Astrocyte (in vitro differentiated cells and primary cell): ENCODE results near the gene API5. TPM values are rescaled to one million over a fixed set of nuclear protein-coding genes. Genes with fewer than 3 reads are reported as not detected.
A peak's percentile ranks its signal among the peaks of the same experiment; 100 is the strongest.

Experiments used
- DNase-seq: peaks from one replicate; pipeline ENCODE4 v3.0.0-alpha.2; 2010; ENCODE audit warnings: low read depth
- FAIRE-seq: peaks from 2 replicates; lab custom pipeline; 2011; peaks lifted over from hg19 to GRCh38; lab: Jason Lieb, UNC
- H2AFZ ChIP-seq: 2 replicates; pipeline ENCODE4 v1.6.0; 2012; ENCODE audit warnings: low read depth, low read length, inconsistent platforms
- H3K27ac ChIP-seq: 2 replicates; pipeline ENCODE4 v1.5.1; 2011; ENCODE audit warnings: low read depth, low read length, inconsistent platforms
- H3K27me3 ChIP-seq: 2 replicates; pipeline ENCODE4 v1.6.0; 2011; ENCODE audit warnings: low read length, inconsistent platforms; ENCODE audit not compliant: insufficient read depth
- H3K36me3 ChIP-seq: 2 replicates; pipeline ENCODE4 v1.5.1; 2011; ENCODE audit warnings: low read length, inconsistent platforms; ENCODE audit not compliant: insufficient read depth
- H3K4me1 ChIP-seq: 2 replicates; pipeline ENCODE4 v1.5.1; 2011; ENCODE audit warnings: low read length, inconsistent platforms; ENCODE audit not compliant: insufficient read depth
- H3K4me2 ChIP-seq: 2 replicates; pipeline ENCODE4 v1.6.0; 2012; ENCODE audit warnings: low read length, inconsistent platforms
- H3K4me3 ChIP-seq: 2 replicates; pipeline ENCODE4 v1.5.1; 2011; ENCODE audit warnings: low read depth, mild to moderate bottlenecking, low read length, inconsistent platforms; ENCODE audit not compliant: insufficient read depth
- H3K79me2 ChIP-seq: 2 replicates; pipeline ENCODE4 v1.6.0; 2012; ENCODE audit warnings: mild to moderate bottlenecking, low read length, inconsistent platforms; ENCODE audit not compliant: insufficient read depth
- H3K9ac ChIP-seq: 2 replicates; pipeline ENCODE4 v1.6.0; 2012; ENCODE audit warnings: mild to moderate bottlenecking, low read length, inconsistent platforms
- H3K9me3 ChIP-seq: 2 replicates; pipeline ENCODE4 v1.5.1; 2012; ENCODE audit warnings: low read depth, mild to moderate bottlenecking, low read length, inconsistent platforms; ENCODE audit not compliant: insufficient read depth
- H4K20me1 ChIP-seq: 2 replicates; pipeline ENCODE4 v1.6.0; 2012; ENCODE audit warnings: low read length, inconsistent platforms; ENCODE audit not compliant: insufficient read depth
- H3K27ac Mint-ChIP-seq: one replicate; pipeline ENCODE4 v1.8.0; 2021; ENCODE audit warnings: mild to moderate bottlenecking, mixed read lengths; ENCODE audit not compliant: unreplicated experiment
- H3K27me3 Mint-ChIP-seq: one replicate; pipeline ENCODE4 v1.8.0; 2021; ENCODE audit warnings: low read depth, mixed read lengths; ENCODE audit not compliant: unreplicated experiment
- H3K36me3 Mint-ChIP-seq: one replicate; pipeline ENCODE4 v1.8.0; 2021; ENCODE audit warnings: low read depth, mixed read lengths; ENCODE audit not compliant: unreplicated experiment
- H3K4me1 Mint-ChIP-seq: one replicate; pipeline ENCODE4 v1.8.0; 2021; ENCODE audit warnings: low read depth, mixed read lengths; ENCODE audit not compliant: unreplicated experiment
- H3K4me3 Mint-ChIP-seq: one replicate; pipeline ENCODE4 v1.8.0; 2021; ENCODE audit warnings: mild to moderate bottlenecking, moderate library complexity, mixed read lengths; ENCODE audit not compliant: unreplicated experiment
- H3K9me3 Mint-ChIP-seq: one replicate; pipeline ENCODE4 v1.8.0; 2021; ENCODE audit warnings: mild to moderate bottlenecking, mixed read lengths; ENCODE audit not compliant: unreplicated experiment
- CTCF ChIP-seq: IDR thresholded peaks from 2 replicates; pipeline ENCODE4 v1.5.1; 2011; ENCODE audit warnings: low read depth, mild to moderate bottlenecking, inconsistent platforms, low read length, moderate library complexity; ENCODE audit not compliant: insufficient read depth
- EZH2 ChIP-seq: IDR thresholded peaks from 2 replicates; pipeline ENCODE4 v1.6.1; 2012; ENCODE audit warnings: mild to moderate bottlenecking, low read length, inconsistent platforms; ENCODE audit not compliant: insufficient read depth
- total RNA-seq: library from RNA; stranded (reverse); gene quantifications from 2 replicates; pipeline ENCODE4 v1.2.1, GENCODE V29; 2021

Gene API5
- total RNA-seq, 1 donor from 2014 or later, result 118 TPM

- H3K9me3 ChIP-seq, result no peaks in the 10 kb centered on the region
- Mint-ChIP-seq H3K27ac (peak within 1 kb of the TSS; percentile 90), H3K4me1 (peaks cover 13% of the 10 kb centered on the region), H3K27me3 (no peaks in the 10 kb centered on the region), H3K36me3 (no peaks in the 10 kb centered on the region), H3K9me3 (no peaks in the 10 kb centered on the region), H3K4me3 (peak within 1 kb of the TSS; percentile 98)
- DNase-seq (peak; percentile 82), FAIRE-seq (peak; percentile 20)
- H4K20me1 ChIP-seq, result peaks cover 38% of the 10 kb centered on the region
- H3K36me3 ChIP-seq, result no peaks in the 10 kb centered on the region
- peaks cover 14% of the 10 kb centered on the region for H3K4me1 ChIP-seq
- peak within 1 kb of the TSS; percentile 84 for H3K4me3 ChIP-seq
- H3K79me2 ChIP-seq, result peaks cover 51% of the 10 kb centered on the region
- H3K27me3 ChIP-seq, result no peaks in the 10 kb centered on the region
- H3K4me2 ChIP-seq, result peak within 1 kb of the TSS; percentile 92
- H2AFZ ChIP-seq, result peak within 1 kb of the TSS; percentile 98
- no peak for TF ChIP-seq CTCF
- no peak for TF ChIP-seq EZH2
- H3K9ac ChIP-seq, result peak within 1 kb of the TSS; percentile 95
- H3K27ac ChIP-seq, result peak within 1 kb of the TSS; percentile 91
These were observed 47.1 kb downstream of the API5 start, which contains the start of gene TTC17 for GRCh38 chr11:43358801-43359421. Gene TTC17 (plus strand): TSS chr11:43358920. CDS start chr11:43358955, 35 bp downstream.

DNA sequence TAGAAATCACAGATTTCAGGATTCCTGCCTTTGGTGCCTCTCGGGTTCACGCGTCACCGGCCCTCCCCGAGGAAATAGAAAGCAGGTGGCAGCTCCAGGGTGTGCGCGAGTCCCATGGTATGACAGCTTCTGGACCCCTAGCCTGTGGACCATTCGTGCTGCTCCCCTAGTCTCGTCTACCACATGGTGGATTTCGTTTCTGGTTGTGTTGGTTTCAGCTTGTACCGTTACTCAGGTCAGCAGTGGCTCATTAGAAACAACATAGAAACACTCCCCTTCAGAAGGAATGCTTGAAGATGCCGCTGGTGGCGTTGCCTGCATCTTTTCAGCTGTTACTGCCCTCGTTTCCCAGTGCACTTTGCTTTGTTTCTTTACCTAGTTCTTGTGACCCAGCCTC, 47.6 kb downstream of the API5 start:
- Histone ChIP-seq H3K27ac (peak overlapping the region; percentile 91), H4K20me1 (peaks cover 42% of the 10 kb centered on the region), H2AFZ (peak overlapping the region; percentile 98), H3K4me1 (peaks cover 14% of the 10 kb centered on the region), H3K36me3 (no peaks in the 10 kb centered on the region), H3K9ac (peak overlapping the region; percentile 95), H3K4me2 (peak overlapping the region; percentile 92), H3K9me3 (no peaks in the 10 kb centered on the region), H3K79me2 (peaks cover 56% of the 10 kb centered on the region), H3K4me3 (peak overlapping the region; percentile 84), H3K27me3 (no peaks in the 10 kb centered on the region)
- Mint-ChIP-seq H3K27me3 (no peaks in the 10 kb centered on the region), H3K36me3 (no peaks in the 10 kb centered on the region), H3K4me1 (peaks cover 13% of the 10 kb centered on the region), H3K9me3 (no peaks in the 10 kb centered on the region), H3K4me3 (peak overlapping the region; percentile 98), H3K27ac (peak overlapping the region; percentile 90)
- DNase-seq, result peak; percentile 14
- TF ChIP-seq CTCF, result no peak
- TF ChIP-seq EZH2, result no peak
- FAIRE-seq, result no peak
